Breast epithelium (tissue), 4 donors: Measurements from ENCODE around the gene SNUPN. TPM values are rescaled to one million over a fixed set of nuclear protein-coding genes. Genes with fewer than 3 reads are reported as not detected.
A peak's percentile ranks its signal among the peaks of the same experiment; 100 is the strongest.

Experiments used
- DNase-seq, 2 donors: peaks; one replicate each; pipeline ENCODE4 v3.0.0-alpha.2; 2019; ENCODE audit warnings: low spot score in 2 of 2
- H3K27ac ChIP-seq, 2 donors: fragments of 200-600 bp; sonication (generic) in 1 of 2; one replicate each; pipeline ENCODE4 v1.5.1; 2016 to 2019; ENCODE audit warnings: mild to moderate bottlenecking in 1 of 2
- H3K27me3 ChIP-seq, 2 donors: fragments of 200-600 bp; sonication (generic) in 1 of 2; one replicate each; pipeline versions ENCODE4 v1.5.1 to v1.6.0; 2017 to 2019; ENCODE audit warnings: control low read depth in 1 of 2, mild to moderate bottlenecking in 1 of 2
- H3K36me3 ChIP-seq: fragments of 200-600 bp; one replicate; pipeline ENCODE4 v1.5.1; 2019
- H3K4me1 ChIP-seq, 2 donors: fragments of 200-600 bp; sonication (generic); one replicate each; pipeline ENCODE4 v1.5.1; 2016 to 2019; ENCODE audit warnings: control low read depth in 1 of 2
- H3K4me3 ChIP-seq, 3 donors: fragments of 200-600 bp; sonication (generic); 1 replicate in 2 of 3; 2 replicates in 1 of 3; pipeline ENCODE4 v1.5.1; 2016 to 2019; ENCODE audit warnings: mild to moderate bottlenecking in 3 of 3, moderate library complexity in 2 of 3
- H3K9me3 ChIP-seq, 2 donors: fragments of 200-600 bp; sonication (generic) in 1 of 2; one replicate each; pipeline ENCODE4 v1.5.1; 2016 to 2019; ENCODE audit warnings: control low read depth in 1 of 2
- POLR2A ChIP-seq: fragments of 450-650 bp; IDR thresholded peaks from one replicate; pipeline ENCODE4 v1.6.1; 2016; ENCODE audit warnings: antibody characterized with exemption, mild to moderate bottlenecking, moderate library complexity
- POLR2AphosphoS5 ChIP-seq, 3 donors: sonication (generic); formaldehyde crosslinking; IDR thresholded peaks; one replicate each; pipeline ENCODE4 v1.6.1; 2017; ENCODE audit warnings: antibody characterized with exemption in 3 of 3
- intact Hi-C: fragments of 100-400 bp; cut with DNase I; formaldehyde crosslinking; loops from one replicate; pipeline ENCODE4 v1.15.1; 2023; ENCODE audit warnings: low total_unique reads
- total RNA-seq, 3 donors: library from RNA; depleted of rRNA; stranded (reverse); fragments of >200 nt; gene quantifications; one replicate each; pipeline ENCODE4 v1.1.0, GENCODE V29; 2016
- TF ChIP-seq, protein P1 (sequence below), 3 donors: fragments of 450-650 bp; IDR thresholded peaks; one replicate each; pipeline ENCODE4 v1.5.1; 2016 to 2017; ENCODE audit warnings: antibody characterized with exemption in 3 of 3, mild to moderate bottlenecking in 3 of 3, moderate library complexity in 3 of 3

The SNUPN gene
- total RNA-seq, 3 donors from 2014 or later: 19.8 to 24.9 (median 23.6) TPM

DNA sequence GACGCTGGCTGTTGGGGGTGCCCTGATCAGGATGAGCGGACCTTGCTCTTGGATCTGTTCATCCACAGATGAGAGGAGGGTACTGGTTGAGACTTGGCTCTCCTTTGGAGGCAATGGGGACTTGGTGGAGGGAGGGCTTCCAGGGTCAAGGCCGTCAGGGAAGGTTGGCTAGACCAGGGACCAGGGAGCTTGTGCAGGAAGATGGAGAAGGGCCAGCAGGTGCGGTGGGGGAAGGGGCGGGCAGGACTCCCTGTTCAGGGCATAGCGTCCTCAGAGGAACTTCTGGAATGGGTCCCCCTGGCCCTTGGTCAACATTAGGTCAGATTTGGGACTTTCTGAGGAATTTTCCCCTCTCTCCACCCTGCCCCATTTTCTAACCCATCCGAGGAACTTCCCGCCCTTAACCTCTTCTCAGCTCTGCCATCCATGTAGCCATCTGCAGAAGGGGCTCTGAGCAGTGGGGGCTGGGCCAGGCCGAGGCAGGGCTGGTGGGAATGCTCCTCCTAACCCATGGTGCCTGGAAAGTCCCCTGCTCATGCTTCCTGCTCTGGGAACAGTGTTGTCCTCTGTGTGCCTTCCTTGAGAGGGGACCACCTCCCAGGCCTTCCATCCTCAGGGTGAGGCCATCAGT, 33.7 kb upstream of the SNUPN start:
- no peaks in the 10 kb centered on the region for H3K9me3 ChIP-seq
- TF ChIP-seq POLR2A (no peak), POLR2AphosphoS5 (IDR thresholded peaks at IDR 0.05) (no peak)
- TF ChIP-seq, protein P1, sequence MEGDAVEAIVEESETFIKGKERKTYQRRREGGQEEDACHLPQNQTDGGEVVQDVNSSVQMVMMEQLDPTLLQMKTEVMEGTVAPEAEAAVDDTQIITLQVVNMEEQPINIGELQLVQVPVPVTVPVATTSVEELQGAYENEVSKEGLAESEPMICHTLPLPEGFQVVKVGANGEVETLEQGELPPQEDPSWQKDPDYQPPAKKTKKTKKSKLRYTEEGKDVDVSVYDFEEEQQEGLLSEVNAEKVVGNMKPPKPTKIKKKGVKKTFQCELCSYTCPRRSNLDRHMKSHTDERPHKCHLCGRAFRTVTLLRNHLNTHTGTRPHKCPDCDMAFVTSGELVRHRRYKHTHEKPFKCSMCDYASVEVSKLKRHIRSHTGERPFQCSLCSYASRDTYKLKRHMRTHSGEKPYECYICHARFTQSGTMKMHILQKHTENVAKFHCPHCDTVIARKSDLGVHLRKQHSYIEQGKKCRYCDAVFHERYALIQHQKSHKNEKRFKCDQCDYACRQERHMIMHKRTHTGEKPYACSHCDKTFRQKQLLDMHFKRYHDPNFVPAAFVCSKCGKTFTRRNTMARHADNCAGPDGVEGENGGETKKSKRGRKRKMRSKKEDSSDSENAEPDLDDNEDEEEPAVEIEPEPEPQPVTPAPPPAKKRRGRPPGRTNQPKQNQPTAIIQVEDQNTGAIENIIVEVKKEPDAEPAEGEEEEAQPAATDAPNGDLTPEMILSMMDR (IDR thresholded peaks at IDR 0.05): no peak
- intact Hi-C loops: no loop called here
- no peak overlapping the region for H3K4me3 ChIP-seq
- H3K36me3 ChIP-seq: no peaks in the 10 kb centered on the region
- DNase-seq: no peak
- H3K27ac ChIP-seq: peak overlapping the region; percentile 87 to 95
- H3K4me1 ChIP-seq: peaks cover 14 to 25% of the 10 kb centered on the region in 2 donors
- H3K27me3 ChIP-seq: no peaks in the 10 kb centered on the region

DNA sequence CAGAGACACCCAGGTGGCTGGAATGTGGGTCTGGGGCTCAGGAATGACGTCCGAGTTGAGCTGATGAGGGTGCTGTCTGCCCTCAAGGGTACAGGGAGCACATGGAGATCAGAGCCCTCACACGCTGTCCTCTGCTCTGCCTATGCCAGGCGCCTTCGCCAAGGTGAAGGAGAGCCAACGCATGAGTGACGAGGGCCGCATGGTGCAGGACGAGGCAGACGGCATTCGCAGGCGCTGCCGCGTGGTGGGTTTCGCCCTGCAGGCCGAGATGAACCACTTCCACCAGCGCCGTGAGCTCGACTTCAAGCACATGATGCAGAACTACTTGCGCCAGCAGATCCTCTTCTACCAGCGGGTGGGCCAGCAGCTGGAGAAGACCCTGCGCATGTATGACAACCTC, 31.3 kb upstream of the SNUPN start:
- Histone ChIP-seq H3K27me3 (no peaks in the 10 kb centered on the region), H3K4me1 (peaks cover 13 to 45% of the 10 kb centered on the region in 2 donors), H3K36me3 (no peaks in the 10 kb centered on the region), H3K27ac (no peak overlapping the region), H3K9me3 (no peaks in the 10 kb centered on the region), H3K4me3 (no peak overlapping the region)
- no peak for DNase-seq
- no peak for TF ChIP-seq POLR2AphosphoS5 (IDR thresholded peaks at IDR 0.05)
- TF ChIP-seq POLR2A: no peak
- TF ChIP-seq, protein P1 (IDR thresholded peaks at IDR 0.05): no peak
- intact Hi-C loops: no loop called here

DNA sequence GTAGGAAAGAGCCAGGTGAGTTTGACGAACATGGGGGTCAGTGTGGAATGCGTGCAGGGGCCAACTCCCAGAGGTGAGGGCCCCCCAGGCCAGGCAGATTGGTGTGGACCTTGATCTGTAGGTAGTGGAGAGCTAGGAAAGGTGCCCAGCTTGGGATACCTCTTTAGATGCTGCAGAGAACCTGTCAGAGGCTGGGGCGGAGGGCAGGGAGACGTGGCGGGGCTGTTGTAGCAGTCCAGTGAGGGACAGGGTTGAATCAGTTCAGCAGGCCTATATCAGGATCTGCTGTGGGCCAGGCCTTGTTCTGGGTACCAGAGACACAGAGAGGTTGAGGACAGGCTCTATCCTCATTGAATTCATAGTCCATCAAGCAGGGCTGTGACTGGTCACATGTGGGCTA, 30.8 kb upstream of the SNUPN start:
- intact Hi-C loops: no loop called here
- DNase-seq: no peak
- Histone ChIP-seq H3K27ac (peak overlapping the region in 1 of 2 donors; percentile 48), H3K27me3 (no peaks in the 10 kb centered on the region), H3K36me3 (no peaks in the 10 kb centered on the region), H3K4me3 (no peak overlapping the region), H3K4me1 (peaks cover 8 to 46% of the 10 kb centered on the region in 2 donors), H3K9me3 (no peaks in the 10 kb centered on the region)
- no peak for TF ChIP-seq POLR2AphosphoS5 (IDR thresholded peaks at IDR 0.05)
- TF ChIP-seq POLR2A: no peak
- TF ChIP-seq, protein P1 (IDR thresholded peaks at IDR 0.05): no peak

DNA sequence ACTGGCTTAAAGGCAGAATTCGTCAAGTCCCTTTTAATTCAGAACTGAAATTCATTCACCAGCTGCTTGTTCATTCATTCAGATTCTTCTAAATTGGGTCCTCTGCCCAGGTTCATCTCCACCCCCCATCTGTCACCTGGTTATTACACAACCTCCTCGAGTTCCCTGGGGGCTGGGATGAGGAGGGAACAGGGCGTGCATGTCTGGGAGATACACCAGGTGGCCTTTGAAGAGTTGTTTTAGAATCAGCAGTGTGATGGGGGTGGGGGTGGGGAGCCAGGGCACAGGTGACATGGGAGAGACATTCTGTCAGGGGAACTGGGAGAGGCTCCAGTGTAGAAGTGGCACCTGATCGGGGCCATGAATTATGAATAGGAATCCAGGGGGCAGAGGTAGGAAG, 30.4 kb upstream of the SNUPN start:
- Histone ChIP-seq H3K9me3 (no peaks in the 10 kb centered on the region), H3K27me3 (no peaks in the 10 kb centered on the region), H3K27ac (peak overlapping the region in 1 of 2 donors; percentile 48), H3K4me3 (no peak overlapping the region), H3K36me3 (no peaks in the 10 kb centered on the region), H3K4me1 (peaks cover 8 to 44% of the 10 kb centered on the region in 2 donors)
- intact Hi-C loops: no loop called here
- TF ChIP-seq POLR2A (no peak), POLR2AphosphoS5 (IDR thresholded peaks at IDR 0.05) (no peak)
- TF ChIP-seq, protein P1 (IDR thresholded peaks at IDR 0.05): no peak
- DNase-seq: no peak

DNA sequence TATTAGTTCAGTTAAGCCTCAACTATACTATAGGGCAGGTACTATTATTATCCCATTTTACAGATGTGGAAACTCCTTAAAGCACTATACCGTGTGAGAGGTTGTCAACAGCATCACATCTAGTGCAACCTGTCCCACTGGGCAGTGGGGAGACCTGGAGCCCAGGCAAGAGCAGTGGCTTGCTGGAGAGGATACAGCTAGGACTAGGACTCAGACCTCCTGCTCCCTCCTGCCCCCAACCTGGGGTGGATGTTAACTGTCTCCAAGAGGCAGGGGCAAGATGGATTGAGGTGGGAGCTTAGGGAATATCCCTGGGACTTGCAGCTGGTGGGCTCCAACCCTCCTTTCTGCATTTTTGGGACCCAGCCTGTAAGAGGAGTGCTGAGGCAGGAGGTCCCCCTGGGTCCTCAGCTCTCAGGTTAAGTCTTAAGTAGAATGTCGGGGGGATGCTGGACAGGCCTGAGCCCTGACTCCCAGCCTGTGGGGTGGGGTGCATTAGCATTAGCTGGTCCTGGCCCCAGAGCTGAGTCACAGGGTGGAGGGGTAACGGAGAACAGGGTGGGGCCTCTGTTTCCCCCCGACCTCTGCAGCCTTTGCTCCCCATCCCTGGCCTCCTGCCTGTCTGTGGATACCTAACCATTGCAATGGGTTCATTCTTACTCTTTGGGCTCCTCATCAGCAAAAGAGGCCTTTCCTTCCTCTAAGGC, 28.8 kb upstream of the SNUPN start:
- no peak for TF ChIP-seq POLR2A
- TF ChIP-seq, protein P1 (IDR thresholded peaks at IDR 0.05): no peak
- no peak for TF ChIP-seq POLR2AphosphoS5 (IDR thresholded peaks at IDR 0.05)
- Histone ChIP-seq H3K27ac (peak overlapping the region in 1 of 2 donors; percentile 29), H3K4me3 (no peak overlapping the region), H3K27me3 (no peaks in the 10 kb centered on the region), H3K4me1 (peaks cover 7 to 50% of the 10 kb centered on the region in 2 donors), H3K36me3 (no peaks in the 10 kb centered on the region), H3K9me3 (no peaks in the 10 kb centered on the region)
- DNase-seq: no peak
- intact Hi-C loops: no loop called here
